NT2/D1 (cell line): ENCODE data around the gene ANO7.

Source experiments
- SUZ12 ChIP-seq: IDR thresholded peaks from 2 replicates; pipeline ENCODE4 v1.6.1; 2011; ENCODE audit not compliant: insufficient read length, insufficient read depth; ENCODE audit errors: extremely low read depth
- ZNF274 ChIP-seq: IDR thresholded peaks from 2 replicates; pipeline ENCODE4 v1.6.1; 2011; ENCODE audit warnings: mild to moderate bottlenecking, low read depth, low read length

DNA sequence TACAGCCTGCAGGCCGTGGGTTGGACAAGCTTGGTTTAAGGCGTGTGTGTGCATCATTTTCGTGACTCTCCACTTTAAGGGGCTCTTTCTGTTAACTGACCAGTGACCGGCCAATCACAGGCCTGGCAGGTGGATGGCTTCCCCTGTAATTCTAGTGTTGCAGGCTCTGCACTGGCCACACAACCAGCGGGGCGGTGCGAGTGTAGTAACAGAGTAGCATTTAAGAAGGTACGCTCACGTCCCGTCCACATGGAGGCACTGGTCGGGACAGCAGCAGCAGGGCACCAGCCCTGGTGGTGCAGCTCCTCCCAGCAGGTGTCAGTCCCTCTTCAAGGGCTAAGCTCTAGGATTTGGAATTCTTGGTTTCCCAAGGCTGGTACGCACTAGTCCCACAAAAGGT is 8.0 kb upstream of the ANO7 start:
- TF ChIP-seq SUZ12 (no peak), ZNF274 (no peak)
